ENCODE results near the gene THOC1.

THOC1 gene

GRCh38 chr18:267688-268552 is at the start of gene THOC1:
Gene THOC1 (minus strand): TSS chr18:268047. CDS start chr18:268019, 28 bp downstream.
- TF ChIP-seq YY1 (IDR thresholded peaks at IDR 0.05; ENCODE audit: low read depth), result peak; percentile 88
- TF ChIP-seq MAX (IDR thresholded peaks at IDR 0.05), result peak; percentile 94
- TF ChIP-seq ZBTB7A (IDR thresholded peaks at IDR 0.05; ENCODE audit: low read depth), result no peak
- TF ChIP-seq TCF12 (IDR thresholded peaks at IDR 0.05; ENCODE audit: low read depth), result peak; percentile 75
- no peak; the same call in 1 of the 2 replicates for TF ChIP-seq FOXM1 (IDR thresholded peaks at IDR 0.05; ENCODE audit: borderline replicate concordance, low read depth)
- TF ChIP-seq EGR1 (IDR thresholded peaks at IDR 0.05), result peak; percentile 55
- TF ChIP-seq RAD21 (IDR thresholded peaks at IDR 0.05; ENCODE audit: low read depth), result no peak
- peak; percentile 20; the same call in 1 of the 2 replicates for TF ChIP-seq NFIC (IDR thresholded peaks at IDR 0.05)
- no peak; the same call in none of the 2 replicates for TF ChIP-seq TEAD4 (IDR thresholded peaks at IDR 0.05)
- TF ChIP-seq CREB1 (IDR thresholded peaks at IDR 0.05; ENCODE audit: low read depth), result peak; percentile 94
- peak; percentile 28; the same call in 1 of the 2 replicates for TF ChIP-seq EP300 (IDR thresholded peaks at IDR 0.05; ENCODE audit: borderline replicate concordance)
- peak; percentile 51; the same call in 1 of the 2 replicates for TF ChIP-seq USF1 (IDR thresholded peaks at IDR 0.05)
- no peak for TF ChIP-seq CEBPB (IDR thresholded peaks at IDR 0.05)
- TF ChIP-seq TAF1 (IDR thresholded peaks at IDR 0.05; ENCODE audit: low read depth), result peak; percentile 96
- 0 out of 2 replicates have a peak, but pooled peaks have one; percentile 20 for TF ChIP-seq REST (IDR thresholded peaks at IDR 0.05; ENCODE audit: low read depth)

- TF ChIP-seq EP300 (IDR thresholded peaks at IDR 0.05; ENCODE audit: borderline replicate concordance) (no peak), TAF1 (IDR thresholded peaks at IDR 0.05; ENCODE audit: low read depth) (no peak), CREB1 (IDR thresholded peaks at IDR 0.05; ENCODE audit: low read depth) (no peak), FOXM1 (IDR thresholded peaks at IDR 0.05; ENCODE audit: borderline replicate concordance, low read depth) (no peak), MAX (IDR thresholded peaks at IDR 0.05) (no peak), USF1 (IDR thresholded peaks at IDR 0.05) (no peak), RAD21 (IDR thresholded peaks at IDR 0.05; ENCODE audit: low read depth) (no peak), EGR1 (IDR thresholded peaks at IDR 0.05) (no peak), REST (IDR thresholded peaks at IDR 0.05; ENCODE audit: low read depth) (no peak), ZBTB7A (IDR thresholded peaks at IDR 0.05; ENCODE audit: low read depth) (no peak), TEAD4 (IDR thresholded peaks at IDR 0.05) (no peak), TCF12 (IDR thresholded peaks at IDR 0.05; ENCODE audit: low read depth) (no peak), YY1 (IDR thresholded peaks at IDR 0.05; ENCODE audit: low read depth) (no peak), CEBPB (IDR thresholded peaks at IDR 0.05) (no peak), NFIC (IDR thresholded peaks at IDR 0.05) (no peak)
These were observed 49.8 kb upstream of the THOC1 start for GRCh38 chr18:317618-318017.

- no peak for TF ChIP-seq RAD21 (IDR thresholded peaks at IDR 0.05; ENCODE audit: low read depth)
These were observed 48.5 kb upstream of the THOC1 start for GRCh38 chr18:316393-316792.

- TF ChIP-seq CEBPB (IDR thresholded peaks at IDR 0.05), result no peak
- TF ChIP-seq EGR1 (IDR thresholded peaks at IDR 0.05), result no peak
- no peak for TF ChIP-seq TEAD4 (IDR thresholded peaks at IDR 0.05)
- TF ChIP-seq MAX (IDR thresholded peaks at IDR 0.05), result no peak
- no peak for TF ChIP-seq EP300 (IDR thresholded peaks at IDR 0.05; ENCODE audit: borderline replicate concordance)
- TF ChIP-seq NFIC (IDR thresholded peaks at IDR 0.05), result no peak
- no peak for TF ChIP-seq CREB1 (IDR thresholded peaks at IDR 0.05; ENCODE audit: low read depth)
These were observed 46.1 kb upstream of the THOC1 start for GRCh38 chr18:313931-314330.

GRCh38 chr18:312415-312814 is 44.6 kb upstream of the THOC1 start:
- no peak for TF ChIP-seq EP300 (IDR thresholded peaks at IDR 0.05; ENCODE audit: borderline replicate concordance)
- no peak for TF ChIP-seq CREB1 (IDR thresholded peaks at IDR 0.05; ENCODE audit: low read depth)
- no peak for TF ChIP-seq USF1 (IDR thresholded peaks at IDR 0.05)
- no peak for TF ChIP-seq RAD21 (IDR thresholded peaks at IDR 0.05; ENCODE audit: low read depth)
- no peak for TF ChIP-seq MAX (IDR thresholded peaks at IDR 0.05)
- TF ChIP-seq ZBTB7A (IDR thresholded peaks at IDR 0.05; ENCODE audit: low read depth), result no peak
- TF ChIP-seq TAF1 (IDR thresholded peaks at IDR 0.05; ENCODE audit: low read depth), result no peak
